Measurements from ENCODE around the gene SP110. TPM values are rescaled to one million over a fixed set of nuclear protein-coding genes. Genes with fewer than 3 reads are reported as not detected.
"Not testable (repeated sequence)": the region's sequence is repeated elsewhere in the genome, so short reads cannot be mapped to it uniquely, and the experiment has no call there.

SP110 gene
- total and polyA plus RNA-seq, 7 donors = 3.4 to 15.9 (median 7.2) TPM

- no peaks in the 10 kb centered on the region for H3K27me3 ChIP-seq (ENCODE audit: insufficient read depth in 3 of 3, low read length in 2 of 3)
- no peak overlapping the region for H3K27ac ChIP-seq
- intact Hi-C loops (cut with DNase I) = no loop called here
- no peak overlapping the region for H3K4me3 ChIP-seq
- H3K4me1 ChIP-seq = no peaks in the 10 kb centered on the region
- 80 to 86% (median 85%) methylated on average over 3 of the region's 3 CpGs for WGBS, 3 donors
- H3K36me3 ChIP-seq (ENCODE audit: insufficient read depth in 1 of 2, low read depth in 1 of 2) = no peaks in the 10 kb centered on the region
- H3K9me3 ChIP-seq = no peaks in the 10 kb centered on the region
- TF ChIP-seq, protein P1, sequence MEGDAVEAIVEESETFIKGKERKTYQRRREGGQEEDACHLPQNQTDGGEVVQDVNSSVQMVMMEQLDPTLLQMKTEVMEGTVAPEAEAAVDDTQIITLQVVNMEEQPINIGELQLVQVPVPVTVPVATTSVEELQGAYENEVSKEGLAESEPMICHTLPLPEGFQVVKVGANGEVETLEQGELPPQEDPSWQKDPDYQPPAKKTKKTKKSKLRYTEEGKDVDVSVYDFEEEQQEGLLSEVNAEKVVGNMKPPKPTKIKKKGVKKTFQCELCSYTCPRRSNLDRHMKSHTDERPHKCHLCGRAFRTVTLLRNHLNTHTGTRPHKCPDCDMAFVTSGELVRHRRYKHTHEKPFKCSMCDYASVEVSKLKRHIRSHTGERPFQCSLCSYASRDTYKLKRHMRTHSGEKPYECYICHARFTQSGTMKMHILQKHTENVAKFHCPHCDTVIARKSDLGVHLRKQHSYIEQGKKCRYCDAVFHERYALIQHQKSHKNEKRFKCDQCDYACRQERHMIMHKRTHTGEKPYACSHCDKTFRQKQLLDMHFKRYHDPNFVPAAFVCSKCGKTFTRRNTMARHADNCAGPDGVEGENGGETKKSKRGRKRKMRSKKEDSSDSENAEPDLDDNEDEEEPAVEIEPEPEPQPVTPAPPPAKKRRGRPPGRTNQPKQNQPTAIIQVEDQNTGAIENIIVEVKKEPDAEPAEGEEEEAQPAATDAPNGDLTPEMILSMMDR (IDR thresholded peaks at IDR 0.05) = no peak
- DNase-seq (no peak), ATAC-seq (no peak)
These were observed 7.4 kb upstream of the SP110 start for GRCh38 chr2:230227216-230227615.

DNA sequence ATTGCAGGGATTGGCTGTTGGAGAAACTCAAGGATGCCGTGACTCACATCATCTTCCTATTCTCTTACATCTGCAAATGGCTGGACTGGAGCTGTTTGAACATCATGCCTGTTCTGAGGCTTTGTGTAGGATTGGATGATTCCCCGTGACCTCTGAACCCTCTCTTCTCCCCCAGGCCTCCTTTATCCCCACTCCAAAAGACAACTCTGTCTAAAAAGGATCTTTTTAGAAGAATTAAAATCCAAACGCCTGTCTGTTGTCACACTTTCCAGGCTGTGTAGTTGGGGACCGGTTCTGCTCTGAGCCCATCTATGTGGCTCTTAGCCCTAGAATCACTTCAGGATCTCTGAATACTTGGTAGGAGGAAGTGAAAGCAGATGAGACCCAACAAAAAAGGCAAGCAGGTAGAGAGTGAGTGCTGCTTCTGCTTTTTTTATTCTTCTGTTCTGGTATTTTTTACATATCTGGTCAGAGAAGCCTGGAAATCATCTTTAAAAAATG is 6.3 kb upstream of the SP110 start:
- Histone ChIP-seq H3K27me3 (ENCODE audit: insufficient read depth in 3 of 3, low read length in 2 of 3) (no peaks in the 10 kb centered on the region), H3K4me3 (no peak overlapping the region), H3K27ac (no peak overlapping the region), H3K9me3 (no peaks in the 10 kb centered on the region), H3K4me1 (no peaks in the 10 kb centered on the region), H3K36me3 (ENCODE audit: insufficient read depth in 1 of 2, low read depth in 1 of 2) (no peaks in the 10 kb centered on the region)
- TF ChIP-seq, protein P1 (IDR thresholded peaks at IDR 0.05) = no peak
- whole genome bisulfite sequencing, 3 donors = 86 to 91% (median 90%) methylated on average over 4 of the region's 4 CpGs
- DNase-seq (no peak), ATAC-seq (no peak)
- intact Hi-C loops (cut with DNase I) = no loop called here

GRCh38 chr2:230225486-230225885 is 5.7 kb upstream of the SP110 start, which contains the start of gene SP140:
TSS of gene SP140 (plus strand) at chr2:230225736. CDS start at chr2:230225845, 109 bp downstream.
- DNase-seq (peak in 1 of 2 donors; percentile 49), ATAC-seq (no peak)
- H3K4me1 ChIP-seq = no peaks in the 10 kb centered on the region
- no peaks in the 10 kb centered on the region for H3K9me3 ChIP-seq
- H3K27me3 ChIP-seq (ENCODE audit: insufficient read depth in 3 of 3, low read length in 2 of 3) = no peaks in the 10 kb centered on the region
- no peaks in the 10 kb centered on the region for H3K36me3 ChIP-seq (ENCODE audit: insufficient read depth in 1 of 2, low read depth in 1 of 2)
- intact Hi-C loops (cut with DNase I) = no loop called here
- H3K4me3 ChIP-seq = no peak within 1 kb of the TSS
- WGBS, 3 donors = 74 to 79% (median 78%) methylated on average over 8 of the region's 8 CpGs
- H3K27ac ChIP-seq = no peak within 1 kb of the TSS
- TF ChIP-seq, protein P1 (IDR thresholded peaks at IDR 0.05) = no peak

GRCh38 chr2:230224458-230224857 is 4.7 kb upstream of the SP110 start:
- no peak for DNase-seq
- H3K4me1 ChIP-seq = no peaks in the 10 kb centered on the region

GRCh38 chr2:230222829-230223228 is 3.0 kb upstream of the SP110 start:
- H3K4me3 ChIP-seq; intact Hi-C loops (cut with DNase I); H3K27me3 ChIP-seq (ENCODE audit: insufficient read depth in 3 of 3, low read length in 2 of 3); ATAC-seq; DNase-seq; H3K36me3 ChIP-seq (ENCODE audit: insufficient read depth in 1 of 2, low read depth in 1 of 2); H3K4me1 ChIP-seq; H3K27ac ChIP-seq; H3K9me3 ChIP-seq: not testable (repeated sequence)
- 91 to 96% (median 95%) methylated on average over 4 of the region's 4 CpGs for WGBS, 3 donors

More at GRCh38 chr2:230224458-230224857, 4.7 kb upstream of the SP110 start:
- intact Hi-C loops (cut with DNase I) = no loop called here
- H3K9me3 ChIP-seq = no peaks in the 10 kb centered on the region
- H3K4me3 ChIP-seq = no peak overlapping the region
- TF ChIP-seq, protein P1 (IDR thresholded peaks at IDR 0.05) = no peak
- H3K27me3 ChIP-seq (ENCODE audit: insufficient read depth in 3 of 3, low read length in 2 of 3) = no peaks in the 10 kb centered on the region
- no peaks in the 10 kb centered on the region for H3K36me3 ChIP-seq (ENCODE audit: insufficient read depth in 1 of 2, low read depth in 1 of 2)
- no peak for ATAC-seq
- H3K27ac ChIP-seq = no peak overlapping the region

All from psoas muscle (tissue), 8 donors.